ENCODE data around the gene KIR3DL2. TPM values are rescaled to one million over a fixed set of nuclear protein-coding genes. Genes with fewer than 3 reads are reported as not detected.
A peak's percentile ranks its signal among the peaks of the same experiment; 100 is the strongest.

Gene KIR3DL2
- polyA plus RNA-seq, 1 of the 3 experiments (the other 2 are of a cell fraction): not detected

- H3K4me2 ChIP-seq: no peak overlapping the region
- peaks cover 51% of the 10 kb centered on the region; the same call in 1 of the 2 replicates for H3K27me3 ChIP-seq (ENCODE audit: insufficient read depth)
- no peak for DNase-seq
- no peaks in the 10 kb centered on the region for H4K20me1 ChIP-seq (ENCODE audit: insufficient read depth)
- H2AFZ ChIP-seq (ENCODE audit: low read depth): no peak overlapping the region
- H3K4me1 ChIP-seq (ENCODE audit: control insufficient read depth in 1 of 2, insufficient read depth in 2 of 2, low read depth in 1 of 2, low read length in 1 of 2): no peaks in the 10 kb centered on the region
- H3F3A ChIP-seq (replicated peaks; ENCODE audit: insufficient read depth): no peaks in the 10 kb centered on the region
- no peak for TF ChIP-seq SMC3 (IDR thresholded peaks at IDR 0.05; ENCODE audit: low read depth, low read length)
- no peak for TF ChIP-seq RAD21 (IDR thresholded peaks at IDR 0.05; ENCODE audit: low read length)
- TF ChIP-seq TAF1 (IDR thresholded peaks at IDR 0.05; ENCODE audit: borderline replicate concordance, low read depth, low read length): no peak
- TF ChIP-seq USF2 (IDR thresholded peaks at IDR 0.05; ENCODE audit: borderline replicate concordance, low read depth, low read length): no peak
- peak; percentile 30 for TF ChIP-seq CTCF (IDR thresholded peaks at IDR 0.05)
- no peak for TF ChIP-seq FOXJ3 (CRISPR knock-in tag; IDR thresholded peaks at IDR 0.05)
- no peak for TF ChIP-seq NFIC (IDR thresholded peaks at IDR 0.05; ENCODE audit: borderline replicate concordance)
- CTCF ChIA-PET: no interaction called here
- 0 out of 4 replicates have a peak overlapping the region, but pooled peaks of 1 of the 2 experiments have one; percentile 16 for H3K4me3 ChIP-seq (ENCODE audit: low read depth in 2 of 2, low read length in 1 of 2)
- no peaks in the 10 kb centered on the region for H3K79me2 ChIP-seq (ENCODE audit: insufficient read depth)
- H3K27ac ChIP-seq (ENCODE audit: low read depth in 2 of 2, low read length in 1 of 2): no peak overlapping the region
- 25% methylated on average over 7 of the region's 7 CpGs for WGBS (ENCODE audit: low lambda C conversion rate)
- POLR2A ChIA-PET: no interaction called here
- H3K36me3 ChIP-seq (replicated peaks in 1 of 2; ENCODE audit: control insufficient read depth in 1 of 2, insufficient read depth in 2 of 2, low read length in 1 of 2): no peaks in the 10 kb centered on the region
- no peaks in the 10 kb centered on the region for H3K9me3 ChIP-seq
- no peak overlapping the region for H3K9ac ChIP-seq
- H3K9me2 ChIP-seq: no peaks in the 10 kb centered on the region
Measured at GRCh38 chr19:54882758-54883157, 32.5 kb downstream of the KIR3DL2 start.

GRCh38 chr19:54883228-54883627 lies 33.0 kb downstream of the KIR3DL2 start:
- Histone ChIP-seq H3K9me2 (no peaks in the 10 kb centered on the region), H3K9me3 (no peaks in the 10 kb centered on the region)
- no peak for TF ChIP-seq SMC3 (IDR thresholded peaks at IDR 0.05; ENCODE audit: low read depth, low read length)
- no peak for TF ChIP-seq NRF1 (IDR thresholded peaks at IDR 0.05; ENCODE audit: low read depth, low read length)
- no peak for TF ChIP-seq USF1 (IDR thresholded peaks at IDR 0.05; ENCODE audit: borderline replicate concordance, low read depth)
- no peak for TF ChIP-seq YY1 (IDR thresholded peaks at IDR 0.05; ENCODE audit: low read depth)
- TF ChIP-seq RFX5 (IDR thresholded peaks at IDR 0.05; ENCODE audit: low read length): no peak
- TF ChIP-seq EZH2phosphoT487 (IDR thresholded peaks at IDR 0.05; ENCODE audit: borderline replicate concordance, low read depth): no peak
- TF ChIP-seq GATA2 (CRISPR knock-in tag; IDR thresholded peaks at IDR 0.05): no peak
- TF ChIP-seq CHD2 (IDR thresholded peaks at IDR 0.05; ENCODE audit: low read length, partially characterized antibody): no peak
- TF ChIP-seq TCF12 (IDR thresholded peaks at IDR 0.05): no peak
- TF ChIP-seq SIN3A (IDR thresholded peaks at IDR 0.05; ENCODE audit: borderline replicate concordance, low read depth, low read length): no peak
- no peak for TF ChIP-seq GABPA (IDR thresholded peaks at IDR 0.05; ENCODE audit: low read depth)
- no peak for TF ChIP-seq MAX (IDR thresholded peaks at IDR 0.05; ENCODE audit: low read depth)
- no peak for TF ChIP-seq IRF3 (IDR thresholded peaks at IDR 0.05; ENCODE audit: low read depth, low read length)
- TF ChIP-seq TEAD4 (IDR thresholded peaks at IDR 0.05; ENCODE audit: borderline replicate concordance, insufficient read depth): no peak
- no peak for TF ChIP-seq PBX3 (IDR thresholded peaks at IDR 0.05)
- TF ChIP-seq POLR2AphosphoS5 (IDR thresholded peaks at IDR 0.05; ENCODE audit: low read depth, low read length): no peak
- no peak for TF ChIP-seq FOSL2 (IDR thresholded peaks at IDR 0.05; ENCODE audit: borderline replicate concordance, low read depth)

More at GRCh38 chr19:54883228-54883627, 33.0 kb downstream of the KIR3DL2 start:
- H3K4me2 ChIP-seq: no peak overlapping the region
- no peak overlapping the region for H2AFZ ChIP-seq (ENCODE audit: low read depth)
- H3K27me3 ChIP-seq (ENCODE audit: insufficient read depth): peaks cover 51% of the 10 kb centered on the region; the same call in 1 of the 2 replicates
- ChIA-PET CTCF (no interaction called here), POLR2A (no interaction called here)
- H3K79me2 ChIP-seq (ENCODE audit: insufficient read depth): no peaks in the 10 kb centered on the region
- H3K4me1 ChIP-seq (ENCODE audit: control insufficient read depth in 1 of 2, insufficient read depth in 2 of 2, low read depth in 1 of 2, low read length in 1 of 2): no peaks in the 10 kb centered on the region
- H3K4me3 ChIP-seq (ENCODE audit: low read depth in 2 of 2, low read length in 1 of 2): 0 out of 4 replicates have a peak overlapping the region, but pooled peaks of 1 of the 2 experiments have one; percentile 16
- 19% methylated on average over 9 of the region's 9 CpGs for WGBS (ENCODE audit: low lambda C conversion rate)
- no peaks in the 10 kb centered on the region for H4K20me1 ChIP-seq (ENCODE audit: insufficient read depth)
- H3K36me3 ChIP-seq (replicated peaks in 1 of 2; ENCODE audit: control insufficient read depth in 1 of 2, insufficient read depth in 2 of 2, low read length in 1 of 2): no peaks in the 10 kb centered on the region
- no peak overlapping the region for H3K9ac ChIP-seq
- no peak for DNase-seq
- no peak overlapping the region for H3K27ac ChIP-seq (ENCODE audit: low read depth in 2 of 2, low read length in 1 of 2)
- H3F3A ChIP-seq (replicated peaks; ENCODE audit: insufficient read depth): no peaks in the 10 kb centered on the region
